ENCODE results near the gene ARAP2.

Gene ARAP2

GRCh38 chr4:36244257-36245082 lies at the start of gene ARAP2:
Gene ARAP2, minus strand, starts transcription at chr4:36244514. Its CDS starts 15,028 bp downstream, at chr4:36229486.
- FAIRE-seq: no peak

- FAIRE-seq: no peak
Measured at GRCh38 chr4:36292556-36293188, 48.4 kb upstream of the ARAP2 start.

- no peak for FAIRE-seq
Measured at GRCh38 chr4:36290641-36291040, 46.3 kb upstream of the ARAP2 start.

GRCh38 chr4:36288731-36289426 lies 44.6 kb upstream of the ARAP2 start:
- FAIRE-seq: no peak

- FAIRE-seq: no peak
Measured at GRCh38 chr4:36286481-36286871, 42.2 kb upstream of the ARAP2 start.

GRCh38 chr4:36285784-36286480 lies 41.6 kb upstream of the ARAP2 start:
- no peak for FAIRE-seq

GRCh38 chr4:36283912-36284465 lies 39.7 kb upstream of the ARAP2 start:
- FAIRE-seq: no peak

- FAIRE-seq: no peak
Measured at GRCh38 chr4:36282503-36283030, 38.3 kb upstream of the ARAP2 start.

GRCh38 chr4:36281384-36282106 lies 37.2 kb upstream of the ARAP2 start, which contains the start of gene DTHD1:
Gene DTHD1, plus strand, starts transcription at chr4:36281616. Its CDS starts 143 bp downstream, at chr4:36281759.
- FAIRE-seq: no peak

GRCh38 chr4:36280555-36280954 lies 36.2 kb upstream of the ARAP2 start:
- FAIRE-seq: no peak

- FAIRE-seq: no peak
Measured at GRCh38 chr4:36278789-36279188, 34.5 kb upstream of the ARAP2 start.

GRCh38 chr4:36277533-36277932 lies 33.2 kb upstream of the ARAP2 start:
- no peak for FAIRE-seq

- no peak for FAIRE-seq
Measured at GRCh38 chr4:36274158-36274557, 29.8 kb upstream of the ARAP2 start.

- FAIRE-seq: no peak
Measured at GRCh38 chr4:36273276-36273675, 29.0 kb upstream of the ARAP2 start.

- no peak for FAIRE-seq
Measured at GRCh38 chr4:36269533-36270173, 25.3 kb upstream of the ARAP2 start.

- no peak for FAIRE-seq
Measured at GRCh38 chr4:36269101-36269500, 24.8 kb upstream of the ARAP2 start.

GRCh38 chr4:36267486-36268268 lies 23.4 kb upstream of the ARAP2 start:
- FAIRE-seq: no peak

- FAIRE-seq: no peak
Measured at GRCh38 chr4:36264207-36264826, 20.0 kb upstream of the ARAP2 start.

GRCh38 chr4:36260731-36261130 lies 16.4 kb upstream of the ARAP2 start:
- no peak for FAIRE-seq

- no peak for FAIRE-seq
Measured at GRCh38 chr4:36256398-36256891, 12.1 kb upstream of the ARAP2 start.

Data from A204.1 (cell line).